CD4-positive, alpha-beta T cell treated with Interleukin-12 subunit alpha and Interleukin-12 subunit beta, for 1 hour (primary cell): ENCODE measurements around the gene POU2F2.

Source experiments
- DNase-seq: peaks from one replicate; pipeline ENCODE4 v3.0.0-alpha.2; 2020

Gene POU2F2

GRCh38 chr19:42079886-42080763, 52.1 kb downstream of the POU2F2 start:
- DNase-seq, result no peak

GRCh38 chr19:42079276-42079669, 53.0 kb downstream of the POU2F2 start:
- DNase-seq, result no peak

- DNase-seq, result no peak
These were observed 53.5 kb downstream of the POU2F2 start for GRCh38 chr19:42078538-42079275.

- DNase-seq, result no peak
These were observed 54.2 kb downstream of the POU2F2 start for GRCh38 chr19:42078058-42078457.

GRCh38 chr19:42076380-42076944, 55.8 kb downstream of the POU2F2 start:
- no peak for DNase-seq

GRCh38 chr19:42075616-42076379, 56.4 kb downstream of the POU2F2 start, which contains the start of gene ZNF574:
Gene ZNF574 (plus strand): TSS chr19:42076166. CDS start chr19:42078607, 2,441 bp downstream.
- peak; percentile 99 for DNase-seq

GRCh38 chr19:42075364-42075615, 57.0 kb downstream of the POU2F2 start:
- DNase-seq, result no peak

- DNase-seq, result peak; percentile 22
These were observed 57.5 kb downstream of the POU2F2 start for GRCh38 chr19:42074513-42075363.

GRCh38 chr19:42071247-42071646, 61.0 kb downstream of the POU2F2 start:
- no peak for DNase-seq

GRCh38 chr19:42069619-42070351, 62.5 kb downstream of the POU2F2 start, which contains the start of gene GRIK5:
Gene GRIK5 (minus strand): TSS chr19:42070206. CDS start chr19:42065770, 4,436 bp downstream.
- DNase-seq, result no peak

- no peak for DNase-seq
These were observed 63.3 kb downstream of the POU2F2 start for GRCh38 chr19:42068756-42069571.

- no peak for DNase-seq
These were observed 63.9 kb downstream of the POU2F2 start for GRCh38 chr19:42068361-42068755.

- no peak for DNase-seq
These were observed 64.8 kb downstream of the POU2F2 start for GRCh38 chr19:42067315-42067888.

- DNase-seq, result no peak
These were observed 66.0 kb downstream of the POU2F2 start for GRCh38 chr19:42066075-42066754.

GRCh38 chr19:42065511-42065910, 66.7 kb downstream of the POU2F2 start:
- DNase-seq, result no peak

GRCh38 chr19:42065051-42065450, 67.2 kb downstream of the POU2F2 start:
- DNase-seq, result no peak

- no peak for DNase-seq
These were observed 67.8 kb downstream of the POU2F2 start for GRCh38 chr19:42064432-42064831.

GRCh38 chr19:42062381-42062780, 69.9 kb downstream of the POU2F2 start:
- no peak for DNase-seq

- no peak for DNase-seq
These were observed 72.1 kb downstream of the POU2F2 start for GRCh38 chr19:42060117-42060516.
